ENCODE results near the gene PRKD2. TPM values are rescaled to one million over a fixed set of nuclear protein-coding genes. Genes with fewer than 3 reads are reported as not detected.
"Not testable (repeated sequence)": the region's sequence is repeated elsewhere in the genome, so short reads cannot be mapped to it uniquely, and the experiment has no call there.

The PRKD2 gene
- total RNA-seq = 58.9 TPM
- long read RNA-seq, transcript PRKD2-201 (18 exons, 3,070 nt) = major isoform, 21 of 98 reads
- long read RNA-seq, transcript PRKD2-214 (17 exons, 2,923 nt) = minor isoform, 16 of 98 reads
- long read RNA-seq, transcript PRKD2-202 (19 exons, 3,321 nt) = minor isoform, 9 of 98 reads
- long read RNA-seq, partial matches to known transcripts = 39 of 98 reads
- long read RNA-seq, other reads (novel, unspliced or antisense) = 12 of 98 reads

- peak; percentile 95 for DNase-seq
- TF ChIP-seq CTCF (IDR thresholded peaks at IDR 0.05) = no peak
- peaks cover 22% of the 10 kb centered on the region for H3K36me3 ChIP-seq
- H3K27ac ChIP-seq = peak within 1 kb of the TSS; percentile 86
- ATAC-seq = peak; percentile 85
- no peaks in the 10 kb centered on the region for H3K9me3 ChIP-seq
- peak within 1 kb of the TSS; percentile 87 for H3K4me3 ChIP-seq
- intact Hi-C loops (cut with DNase I) = no loop called here
- H3K27me3 ChIP-seq = no peaks in the 10 kb centered on the region
- H3K4me1 ChIP-seq = peaks cover 35% of the 10 kb centered on the region
These were observed at the start of gene PRKD2 for GRCh38 chr19:46717034-46717715. PRKD2 (minus strand) TSS chr19:46717114; CDS start chr19:46716370, 744 bp downstream.

- H3K36me3 ChIP-seq = no peaks in the 10 kb centered on the region
- peaks cover 8% of the 10 kb centered on the region for H3K4me1 ChIP-seq
- TF ChIP-seq CTCF (IDR thresholded peaks at IDR 0.05) = no peak
- DNase-seq (no peak), ATAC-seq (peak; percentile 56)
- no peaks in the 10 kb centered on the region for H3K9me3 ChIP-seq
- no peak overlapping the region for H3K27ac ChIP-seq
- no peaks in the 10 kb centered on the region for H3K27me3 ChIP-seq
- intact Hi-C loops (cut with DNase I) = no loop called here
- H3K4me3 ChIP-seq = no peak overlapping the region
These were observed 47.9 kb upstream of the PRKD2 start for GRCh38 chr19:46764817-46765291.

- H3K9me3 ChIP-seq = no peaks in the 10 kb centered on the region
- H3K4me1 ChIP-seq = peaks cover 15% of the 10 kb centered on the region
- no peak overlapping the region for H3K4me3 ChIP-seq
- no peaks in the 10 kb centered on the region for H3K36me3 ChIP-seq
- intact Hi-C loops (cut with DNase I) = no loop called here
- DNase-seq (no peak), ATAC-seq (no peak)
- no peaks in the 10 kb centered on the region for H3K27me3 ChIP-seq
- no peak for TF ChIP-seq CTCF (IDR thresholded peaks at IDR 0.05)
- H3K27ac ChIP-seq = no peak overlapping the region
These were observed 45.5 kb upstream of the PRKD2 start for GRCh38 chr19:46762245-46762890.

- no peak for DNase-seq
- ATAC-seq = no peak
- intact Hi-C loops (cut with DNase I) = no loop called here
- no peak for TF ChIP-seq CTCF (IDR thresholded peaks at IDR 0.05)
- H3K36me3 ChIP-seq = no peaks in the 10 kb centered on the region
- no peaks in the 10 kb centered on the region for H3K9me3 ChIP-seq
- H3K27ac ChIP-seq = peak overlapping the region; percentile 36
- H3K4me1 ChIP-seq = peaks cover 15% of the 10 kb centered on the region
- no peaks in the 10 kb centered on the region for H3K27me3 ChIP-seq
- no peak overlapping the region for H3K4me3 ChIP-seq
These were observed 44.5 kb upstream of the PRKD2 start for GRCh38 chr19:46761418-46761831.

GRCh38 chr19:46760897-46761296, 44.0 kb upstream of the PRKD2 start:
- ATAC-seq; intact Hi-C loops (cut with DNase I); H3K27me3 ChIP-seq; H3K4me3 ChIP-seq; H3K9me3 ChIP-seq; H3K36me3 ChIP-seq; DNase-seq: not testable (repeated sequence)
- Histone ChIP-seq H3K27ac (peak overlapping the region; percentile 36), H3K4me1 (peaks cover 15% of the 10 kb centered on the region)

- DNase-seq (no peak), ATAC-seq (no peak)
- H3K27me3 ChIP-seq = no peaks in the 10 kb centered on the region
- H3K9me3 ChIP-seq = no peaks in the 10 kb centered on the region
- no peak for TF ChIP-seq CTCF (IDR thresholded peaks at IDR 0.05)
- intact Hi-C loops (cut with DNase I) = no loop called here
- no peak overlapping the region for H3K27ac ChIP-seq
- H3K4me1 ChIP-seq = peaks cover 17% of the 10 kb centered on the region
- no peaks in the 10 kb centered on the region for H3K36me3 ChIP-seq
- H3K4me3 ChIP-seq = no peak overlapping the region
These were observed 43.4 kb upstream of the PRKD2 start for GRCh38 chr19:46760363-46760762.

Measured in upper lobe of right lung (tissue), 1 donor.